ENCODE measurements around the gene KCNH6. TPM values are rescaled to one million over a fixed set of nuclear protein-coding genes. Genes with fewer than 3 reads are reported as not detected.
A peak's percentile ranks its signal among the peaks of the same experiment; 100 is the strongest.

Gene KCNH6
- total RNA-seq, 2 experiments from 2014 or later: not detected

DNA sequence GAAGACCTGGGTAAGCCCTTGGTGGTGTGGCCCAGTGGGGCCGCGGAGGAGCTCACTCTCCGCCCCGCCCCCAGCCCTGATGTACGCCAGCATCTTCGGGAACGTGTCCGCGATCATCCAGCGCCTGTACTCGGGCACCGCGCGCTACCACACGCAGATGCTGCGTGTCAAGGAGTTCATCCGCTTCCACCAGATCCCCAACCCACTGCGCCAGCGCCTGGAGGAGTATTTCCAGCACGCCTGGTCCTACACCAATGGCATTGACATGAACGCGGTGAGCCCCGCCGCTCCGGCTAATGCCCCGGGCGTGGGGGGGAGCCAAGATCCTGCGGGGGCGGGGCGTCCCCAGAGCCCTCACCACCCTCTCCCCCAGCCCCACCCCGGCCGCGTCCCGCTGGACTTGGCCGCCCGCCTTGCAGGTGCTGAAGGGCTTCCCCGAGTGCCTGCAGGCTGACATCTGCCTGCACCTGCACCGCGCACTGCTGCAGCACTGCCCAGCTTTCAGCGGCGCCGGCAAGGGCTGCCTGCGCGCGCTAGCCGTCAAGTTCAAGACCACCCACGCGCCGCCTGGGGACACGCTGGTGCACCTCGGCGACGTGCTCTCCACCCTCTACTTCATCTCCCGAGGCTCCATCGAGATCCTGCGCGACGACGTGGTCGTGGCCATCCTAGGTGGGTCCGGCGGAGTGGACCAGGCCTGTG, 15.0 kb downstream of the KCNH6 start:
- Mint-ChIP-seq H3K27ac (no peak overlapping the region), H3K9me3 (ENCODE audit: low read depth) (no peaks in the 10 kb centered on the region), H3K27me3 (peaks cover 34% of the 10 kb centered on the region), H3K4me3 (no peak overlapping the region), H3K4me1 (peaks cover 3% of the 10 kb centered on the region), H3K36me3 (no peaks in the 10 kb centered on the region)
- peak; percentile 32 for ATAC-seq
- CTCF ChIA-PET: no interaction called here
- no peak for DNase-seq

DNA sequence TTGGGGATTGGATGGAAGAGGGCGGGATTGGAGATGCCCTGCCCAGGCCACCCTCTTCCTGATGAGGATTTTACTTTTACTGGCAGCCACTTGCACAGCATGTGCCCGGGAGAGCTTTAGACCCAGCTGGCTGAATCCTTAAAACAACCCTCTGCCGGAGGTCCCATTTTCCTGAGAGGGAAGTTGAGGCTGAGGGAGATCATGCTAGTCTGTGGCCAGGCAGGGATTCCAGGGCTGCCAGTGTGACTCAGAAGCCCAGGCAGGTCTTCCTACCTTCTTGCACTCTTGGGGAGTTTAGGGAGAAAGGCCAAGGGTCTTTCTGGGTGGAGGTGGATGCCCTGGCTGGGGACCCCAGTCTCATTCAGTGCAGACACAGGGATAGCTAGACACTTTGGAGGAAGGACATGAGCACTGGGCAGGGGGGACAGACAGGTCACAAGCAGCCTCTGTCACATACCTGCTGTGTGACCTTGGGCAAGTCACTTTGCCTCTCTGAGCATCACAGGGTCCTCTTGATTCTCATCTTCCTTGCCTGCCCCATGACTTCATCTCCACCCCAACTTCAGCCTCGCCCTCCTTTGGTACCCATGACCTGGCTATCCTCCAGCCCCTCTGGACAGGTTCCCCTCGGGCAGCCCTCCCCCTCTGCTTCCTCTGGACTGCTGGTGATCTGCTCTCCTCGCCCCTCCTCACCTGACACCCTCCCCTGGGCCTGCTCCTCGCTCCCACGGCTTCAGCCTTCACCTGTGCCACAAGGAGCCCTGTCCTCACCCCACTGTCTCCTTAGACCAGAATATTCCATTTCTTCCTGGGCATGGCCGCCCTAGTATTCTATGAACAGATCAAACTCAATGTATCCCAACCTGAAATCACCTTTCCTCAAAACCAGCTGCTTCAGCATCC, 15.8 kb downstream of the KCNH6 start:
- H3K36me3 Mint-ChIP-seq: no peaks in the 10 kb centered on the region
- CTCF ChIA-PET: no interaction called here

DNA sequence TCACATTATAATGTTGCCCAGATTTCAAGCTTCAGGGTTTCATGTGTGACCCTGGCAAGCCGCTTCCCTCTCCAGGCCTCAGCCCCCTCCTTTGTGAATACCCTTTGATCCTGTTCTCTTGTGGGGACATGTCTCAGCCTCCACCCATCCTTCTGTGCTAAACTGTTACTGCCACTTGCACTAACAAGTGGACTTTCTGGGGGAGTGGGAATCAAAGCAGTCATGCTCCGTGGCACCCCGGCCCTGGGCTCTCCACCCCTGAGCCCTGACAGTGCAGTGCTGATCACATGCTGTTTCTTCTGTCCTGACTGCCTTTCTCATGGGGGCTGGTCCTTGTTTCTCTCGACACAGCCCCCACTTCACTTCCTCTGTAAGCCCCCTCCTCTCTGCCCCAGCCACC, 17.4 kb downstream of the KCNH6 start:
- DNase-seq (no peak), ATAC-seq (no peak)
- H3K27me3 Mint-ChIP-seq: peaks cover 34% of the 10 kb centered on the region
- no peaks in the 10 kb centered on the region for H3K9me3 Mint-ChIP-seq (ENCODE audit: low read depth)
- H3K4me3 Mint-ChIP-seq: no peak overlapping the region
- CTCF ChIA-PET: no interaction called here
- no peak overlapping the region for H3K27ac Mint-ChIP-seq
- no peaks in the 10 kb centered on the region for H3K36me3 Mint-ChIP-seq
- H3K4me1 Mint-ChIP-seq: peaks cover 3% of the 10 kb centered on the region

More for the DNA sequence above, 15.8 kb downstream of the KCNH6 start:
- ATAC-seq (no peak), DNase-seq (no peak)
- peaks cover 34% of the 10 kb centered on the region for H3K27me3 Mint-ChIP-seq
- peaks cover 3% of the 10 kb centered on the region for H3K4me1 Mint-ChIP-seq
- H3K9me3 Mint-ChIP-seq (ENCODE audit: low read depth): no peaks in the 10 kb centered on the region
- no peak overlapping the region for H3K4me3 Mint-ChIP-seq
- no peak overlapping the region for H3K27ac Mint-ChIP-seq

DNA sequence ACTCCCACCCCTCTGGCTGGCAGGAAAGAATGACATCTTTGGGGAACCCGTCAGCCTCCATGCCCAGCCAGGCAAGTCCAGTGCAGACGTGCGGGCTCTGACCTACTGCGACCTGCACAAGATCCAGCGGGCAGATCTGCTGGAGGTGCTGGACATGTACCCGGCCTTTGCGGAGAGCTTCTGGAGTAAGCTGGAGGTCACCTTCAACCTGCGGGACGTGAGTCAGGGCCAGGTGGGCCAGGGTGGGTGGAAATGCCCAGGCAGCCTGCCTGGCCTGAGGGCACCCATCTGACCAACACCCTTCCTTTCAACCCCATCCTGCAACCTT, 19.0 kb downstream of the KCNH6 start:
- H3K4me1 Mint-ChIP-seq: peaks cover 3% of the 10 kb centered on the region
- H3K9me3 Mint-ChIP-seq (ENCODE audit: low read depth): no peaks in the 10 kb centered on the region
- H3K27me3 Mint-ChIP-seq: peaks cover 31% of the 10 kb centered on the region
- DNase-seq: no peak
- CTCF ChIA-PET: no interaction called here
- no peaks in the 10 kb centered on the region for H3K36me3 Mint-ChIP-seq
- ATAC-seq: no peak
- no peak overlapping the region for H3K4me3 Mint-ChIP-seq
- no peak overlapping the region for H3K27ac Mint-ChIP-seq

DNA sequence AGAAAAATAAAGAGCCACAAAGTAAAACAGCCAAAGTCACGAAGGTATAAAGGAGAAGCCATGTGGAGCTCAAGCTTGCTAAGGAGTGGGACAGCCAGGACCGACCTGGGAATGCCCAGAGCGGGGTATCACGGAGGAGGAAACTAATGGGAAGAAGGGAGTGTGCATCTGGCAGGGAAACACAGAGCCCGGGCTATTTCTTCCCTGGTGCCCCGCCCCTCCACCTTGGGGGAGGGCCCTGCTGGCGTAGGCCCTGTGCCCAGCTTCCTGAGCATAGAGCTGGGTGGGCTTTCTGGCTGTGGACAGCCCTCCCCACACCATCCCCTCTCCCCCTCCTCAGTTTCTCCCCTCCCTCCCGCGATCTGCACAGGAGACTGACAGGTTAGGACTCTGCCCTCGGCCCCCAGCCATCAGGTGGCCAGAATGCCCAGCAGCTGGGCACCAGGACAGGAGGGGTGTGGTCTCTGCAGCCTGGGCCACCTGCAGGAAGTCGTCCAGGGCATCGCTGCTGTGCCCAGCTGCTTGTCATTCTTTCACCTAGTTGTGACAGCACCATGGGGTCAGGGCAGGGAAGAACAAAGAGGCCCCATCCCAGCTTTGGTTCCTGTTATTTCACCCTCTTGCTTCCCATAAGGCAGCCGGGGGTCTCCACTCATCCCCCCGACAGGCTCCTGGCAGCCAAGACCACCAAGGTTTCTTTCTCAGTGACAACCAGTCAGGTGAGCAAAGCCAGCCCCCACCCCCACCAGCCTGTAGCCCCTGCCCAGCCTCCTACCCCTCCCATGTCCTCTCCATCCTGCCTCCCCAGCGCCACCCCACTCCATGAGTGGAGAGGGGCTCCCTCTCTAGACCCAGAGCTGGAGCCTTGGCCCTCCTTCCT, 20.0 kb downstream of the KCNH6 start:
- Mint-ChIP-seq H3K9me3 (ENCODE audit: low read depth) (no peaks in the 10 kb centered on the region), H3K27ac (no peak overlapping the region), H3K4me1 (peaks cover 3% of the 10 kb centered on the region), H3K36me3 (no peaks in the 10 kb centered on the region), H3K27me3 (peaks cover 23% of the 10 kb centered on the region), H3K4me3 (no peak overlapping the region)
- no peak for DNase-seq
- ATAC-seq: no peak
- CTCF ChIA-PET: no interaction called here

DNA sequence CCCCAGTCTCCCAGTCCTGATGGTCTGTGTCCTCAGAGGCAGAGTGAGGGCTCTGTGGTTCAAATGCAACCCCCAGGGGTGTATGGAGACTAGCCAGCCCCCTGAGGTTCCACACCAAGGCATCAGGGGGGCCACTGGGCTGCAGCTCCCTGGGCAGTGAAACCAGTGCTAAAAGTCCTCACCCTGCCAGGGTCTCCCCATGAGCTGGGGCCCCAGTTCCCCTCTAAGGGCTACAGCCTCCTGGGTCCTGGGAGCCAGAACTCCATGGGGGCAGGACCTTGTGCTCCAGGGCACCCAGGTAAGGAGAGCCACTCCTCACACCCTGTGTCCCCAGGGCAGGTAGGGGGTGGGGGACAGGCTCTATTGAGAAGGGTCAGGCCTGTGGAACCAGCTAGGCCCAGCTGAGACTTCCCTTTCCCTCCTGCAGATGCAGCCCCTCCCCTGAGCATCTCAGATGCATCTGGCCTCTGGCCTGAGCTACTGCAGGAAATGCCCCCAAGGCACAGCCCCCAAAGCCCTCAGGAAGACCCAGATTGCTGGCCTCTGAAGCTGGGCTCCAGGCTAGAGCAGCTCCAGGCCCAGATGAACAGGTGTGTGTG, 20.8 kb downstream of the KCNH6 start:
- ATAC-seq (no peak), DNase-seq (no peak)
- Mint-ChIP-seq H3K4me1 (no peaks in the 10 kb centered on the region), H3K36me3 (no peaks in the 10 kb centered on the region), H3K27me3 (peaks cover 16% of the 10 kb centered on the region), H3K4me3 (no peak overlapping the region), H3K9me3 (ENCODE audit: low read depth) (no peaks in the 10 kb centered on the region), H3K27ac (no peak overlapping the region)
- CTCF ChIA-PET: no interaction called here

DNA sequence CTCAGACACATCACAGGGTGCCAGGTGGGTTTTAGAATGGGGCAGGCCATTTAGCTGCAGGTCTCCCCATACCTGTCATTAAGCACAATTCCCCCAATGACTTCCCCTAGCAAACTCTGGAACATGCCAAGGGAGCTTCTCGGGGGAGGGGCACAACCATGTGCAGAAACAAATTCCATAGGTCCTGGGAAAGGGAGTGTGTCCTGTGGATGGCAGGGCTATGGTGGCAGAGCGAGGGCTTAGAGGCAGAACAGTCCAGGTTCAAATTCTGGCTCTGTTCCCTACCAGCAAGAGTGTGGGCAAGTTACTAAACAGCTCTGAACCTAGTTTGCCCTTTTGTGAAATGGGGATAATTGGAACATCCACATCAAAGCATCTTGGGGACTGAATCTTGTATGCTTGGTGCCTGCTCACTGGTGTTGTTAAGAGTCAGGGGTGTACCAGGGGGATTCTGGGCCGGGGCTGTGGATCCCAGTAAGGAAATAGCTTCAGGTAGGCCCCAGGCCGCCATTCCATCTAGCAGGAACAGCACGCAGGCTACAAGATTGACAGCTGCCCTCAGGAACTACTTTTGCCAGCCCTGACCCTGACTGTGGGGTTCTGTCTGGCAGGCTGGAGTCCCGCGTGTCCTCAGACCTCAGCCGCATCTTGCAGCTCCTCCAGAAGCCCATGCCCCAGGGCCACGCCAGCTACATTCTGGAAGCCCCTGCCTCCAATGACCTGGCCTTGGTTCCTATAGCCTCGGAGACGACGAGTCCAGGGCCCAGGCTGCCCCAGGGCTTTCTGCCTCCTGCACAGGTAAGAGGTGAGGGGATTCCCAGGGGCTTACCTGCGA, 21.5 kb downstream of the KCNH6 start:
- no peaks in the 10 kb centered on the region for H3K9me3 Mint-ChIP-seq (ENCODE audit: low read depth)
- no peaks in the 10 kb centered on the region for H3K36me3 Mint-ChIP-seq
- ATAC-seq: no peak
- CTCF ChIA-PET: interaction anchor here (1.4 kb wide), 1 partner anchor 67 kb away, joined by 5 read pairs; no protein-coding TSS in a partner anchor
- no peak for DNase-seq
- peaks cover 8% of the 10 kb centered on the region for H3K27me3 Mint-ChIP-seq
- H3K4me3 Mint-ChIP-seq: no peak overlapping the region
- no peaks in the 10 kb centered on the region for H3K4me1 Mint-ChIP-seq
- no peak overlapping the region for H3K27ac Mint-ChIP-seq

DNA sequence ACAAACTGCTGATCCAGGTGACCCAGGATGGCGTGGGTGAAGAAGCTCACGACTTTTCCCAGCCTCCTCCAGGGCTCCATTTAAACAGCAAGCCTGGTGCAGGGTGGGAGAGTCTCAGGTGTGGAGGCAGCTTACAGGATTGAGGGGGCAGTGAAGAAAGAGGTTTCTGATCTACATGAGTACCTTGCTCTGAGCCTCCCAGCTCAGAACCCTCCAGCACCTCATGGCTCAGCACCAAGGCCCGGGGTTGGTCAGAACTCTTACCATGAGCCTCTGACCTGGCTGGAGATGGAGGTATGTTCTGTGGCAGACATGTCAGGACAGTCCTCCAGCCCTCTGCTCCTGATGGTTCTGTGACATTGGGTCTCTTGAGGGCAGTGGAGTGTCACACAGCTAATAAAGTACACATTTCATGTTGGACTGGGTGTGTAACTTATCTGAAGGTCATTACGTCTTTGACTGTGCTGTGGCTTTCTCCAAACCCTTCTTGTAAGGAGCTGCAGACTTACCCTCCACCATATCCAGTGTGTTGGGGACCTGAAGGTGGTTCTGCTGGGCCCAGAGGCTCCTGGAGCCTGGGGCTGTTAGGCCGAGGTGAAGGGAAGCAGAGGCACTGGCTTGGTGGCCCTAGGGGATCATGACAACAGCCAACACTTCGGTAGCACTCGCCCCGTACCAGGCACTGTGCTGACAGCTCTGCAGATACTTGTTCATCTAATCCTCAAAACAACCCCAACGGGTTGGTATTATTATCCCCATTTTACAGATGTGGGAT, 23.3 kb downstream of the KCNH6 start:
- Mint-ChIP-seq H3K27ac (no peak overlapping the region), H3K4me1 (peaks cover 3% of the 10 kb centered on the region), H3K36me3 (no peaks in the 10 kb centered on the region), H3K4me3 (no peak overlapping the region), H3K27me3 (no peaks in the 10 kb centered on the region), H3K9me3 (ENCODE audit: low read depth) (no peaks in the 10 kb centered on the region)
- ATAC-seq (no peak), DNase-seq (no peak)
- CTCF ChIA-PET: no interaction called here

DNA sequence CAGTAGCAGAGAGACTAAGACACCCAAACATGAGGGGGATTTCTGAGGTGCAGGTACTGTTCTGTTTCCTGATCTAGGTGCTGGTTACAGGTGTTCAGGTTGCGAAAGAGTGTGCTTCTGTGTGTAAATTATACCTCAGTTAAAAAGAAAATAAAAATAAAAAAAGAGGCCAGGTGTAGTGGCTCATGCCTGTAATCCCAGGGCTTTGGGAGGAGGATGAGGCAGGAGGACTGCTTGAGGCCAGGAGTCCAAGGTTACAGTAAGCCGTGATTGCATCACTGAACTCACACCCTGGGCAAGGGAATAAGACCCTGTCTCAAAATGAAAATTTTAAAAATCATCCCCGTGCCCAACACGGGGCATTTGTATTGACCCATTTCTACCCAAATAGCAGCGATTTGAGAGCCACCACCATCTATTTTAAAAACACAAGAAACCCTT, 23.9 kb downstream of the KCNH6 start:
- no peak for ATAC-seq
- H3K4me3 Mint-ChIP-seq: no peak overlapping the region
- H3K9me3 Mint-ChIP-seq (ENCODE audit: low read depth): no peaks in the 10 kb centered on the region
- no peak for DNase-seq
- peaks cover 7% of the 10 kb centered on the region for H3K4me1 Mint-ChIP-seq
- no peak overlapping the region for H3K27ac Mint-ChIP-seq
- H3K27me3 Mint-ChIP-seq: no peaks in the 10 kb centered on the region
- H3K36me3 Mint-ChIP-seq: peaks cover 1% of the 10 kb centered on the region
- CTCF ChIA-PET: no interaction called here

DNA sequence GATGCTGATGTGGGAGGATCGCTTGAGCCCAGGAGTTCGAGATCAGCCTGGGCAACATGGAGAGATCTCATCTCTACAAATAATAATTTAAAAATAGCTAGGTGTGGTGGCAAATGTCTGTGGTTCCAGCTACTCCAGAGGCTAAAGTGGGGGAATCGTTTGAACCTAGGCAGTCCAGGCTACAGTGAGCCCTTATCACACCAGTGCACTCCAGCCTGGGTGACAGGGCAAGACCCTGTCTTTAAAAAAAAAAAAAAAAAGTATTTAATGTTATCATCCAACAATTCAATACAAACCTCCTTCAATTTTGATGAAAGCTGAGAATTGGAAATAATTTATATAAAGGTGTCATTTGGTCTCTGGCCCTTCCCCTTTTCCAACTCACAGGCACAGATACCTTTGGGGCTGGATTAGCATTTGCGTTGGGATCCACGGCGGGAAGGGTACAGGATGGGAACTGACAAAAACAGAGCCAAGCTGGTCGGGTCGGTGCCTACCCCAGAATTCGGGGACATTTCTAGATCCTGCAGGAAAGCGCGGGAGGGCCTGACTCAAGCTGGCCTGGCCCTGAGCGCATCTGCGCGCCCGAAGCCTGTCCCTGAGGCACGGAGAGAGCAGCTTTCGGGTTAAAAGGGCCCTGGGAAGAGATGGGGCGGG, 26.3 kb downstream of the KCNH6 start:
- H3K27ac Mint-ChIP-seq: peak overlapping the region; percentile 98
- peaks cover 26% of the 10 kb centered on the region for H3K4me1 Mint-ChIP-seq
- ATAC-seq (peak; percentile 11), DNase-seq (no peak)
- H3K27me3 Mint-ChIP-seq: no peaks in the 10 kb centered on the region
- no peaks in the 10 kb centered on the region for H3K9me3 Mint-ChIP-seq (ENCODE audit: low read depth)
- H3K36me3 Mint-ChIP-seq: peaks cover 12% of the 10 kb centered on the region
- peak overlapping the region; percentile 88 for H3K4me3 Mint-ChIP-seq
- CTCF ChIA-PET: interaction anchor here (0.9 to 4.7 kb wide), 6 partner anchors 58 to 241 kb away, joined by 3 to 38 read pairs (median 4); partner anchors contain the start of gene ACE

DNA sequence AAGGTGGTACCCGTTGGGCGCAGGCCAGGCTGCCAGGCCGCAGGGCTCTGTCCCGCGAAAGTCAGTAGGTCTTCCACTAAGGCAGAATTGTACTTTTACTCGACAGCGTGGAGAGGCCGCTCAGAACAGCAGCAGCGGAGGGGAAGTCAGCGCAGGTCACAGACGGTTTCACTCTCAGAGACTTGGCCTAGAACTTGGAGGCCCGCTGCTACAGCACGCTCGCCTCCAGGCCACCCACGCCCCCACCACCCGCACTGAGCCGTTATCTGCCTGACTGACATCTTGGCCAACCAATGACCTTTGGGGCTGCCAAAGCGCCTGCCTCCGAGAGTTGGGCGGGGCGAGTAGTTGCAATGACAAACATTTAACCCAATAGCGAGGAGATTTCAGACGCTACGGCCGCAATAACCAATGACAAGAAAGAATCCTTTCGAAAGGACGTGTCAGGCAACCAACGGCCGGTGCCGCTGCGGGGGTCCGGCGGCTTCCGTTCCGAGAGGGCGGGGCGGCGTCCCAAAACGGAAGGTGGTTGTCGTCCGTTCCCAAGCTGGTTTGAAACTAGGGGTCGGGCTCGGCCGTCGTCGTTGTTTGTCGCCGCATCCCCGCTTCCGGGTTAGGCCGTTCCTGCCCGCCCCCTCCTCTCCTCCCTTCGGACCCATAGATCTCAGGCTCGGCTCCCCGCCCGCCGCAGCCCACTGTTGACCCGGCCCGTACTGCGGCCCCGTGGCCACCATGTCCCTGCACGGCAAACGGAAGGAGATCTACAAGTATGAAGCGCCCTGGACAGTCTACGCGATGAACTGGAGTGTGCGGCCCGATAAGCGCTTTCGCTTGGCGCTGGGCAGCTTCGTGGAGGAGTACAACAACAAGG, 27.0 kb downstream of the KCNH6 start, which contains the start of gene DCAF7:
Gene DCAF7 (plus strand): TSS at position 532 of the 871 bp plus-strand sequence. CDS start 201 bp downstream, at position 733.
- DNase-seq (peak; percentile 100), ATAC-seq (peak; percentile 95)
- no peaks in the 10 kb centered on the region for H3K9me3 Mint-ChIP-seq (ENCODE audit: low read depth)
- H3K27me3 Mint-ChIP-seq: no peaks in the 10 kb centered on the region
- H3K4me1 Mint-ChIP-seq: peaks cover 33% of the 10 kb centered on the region
- peak within 1 kb of the TSS; percentile 98 for H3K27ac Mint-ChIP-seq
- CTCF ChIA-PET: interaction anchor here (0.7 to 4.7 kb wide), 7 partner anchors 18 to 242 kb away, joined by 3 to 38 read pairs (median 4); partner anchors contain the start of gene MAP3K3
- H3K4me3 Mint-ChIP-seq: peak within 1 kb of the TSS; percentile 88
- H3K36me3 Mint-ChIP-seq: peaks cover 15% of the 10 kb centered on the region
